ENCODE results near the gene LMO7.

The LMO7 gene

DNA sequence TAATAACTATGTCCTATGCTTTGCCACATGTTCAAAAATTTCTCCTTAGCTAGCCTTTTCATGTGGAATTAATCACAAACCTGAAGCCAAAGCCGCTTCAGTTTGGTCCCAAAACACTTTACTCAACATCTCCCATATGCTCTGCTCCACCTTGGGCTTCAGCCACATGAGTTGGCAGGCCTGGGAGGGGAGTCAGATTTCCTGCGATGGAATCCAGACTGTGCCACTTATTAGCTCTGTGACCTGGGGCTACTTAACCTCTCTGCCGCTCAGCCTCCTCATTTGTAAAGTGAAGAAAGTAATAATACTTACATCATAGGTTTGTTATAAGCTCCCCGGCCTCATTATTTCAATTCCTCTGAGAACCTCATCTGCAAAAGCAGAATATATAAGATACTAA lies 272.0 kb downstream of the LMO7 start:
- TF ChIP-seq, protein P1, sequence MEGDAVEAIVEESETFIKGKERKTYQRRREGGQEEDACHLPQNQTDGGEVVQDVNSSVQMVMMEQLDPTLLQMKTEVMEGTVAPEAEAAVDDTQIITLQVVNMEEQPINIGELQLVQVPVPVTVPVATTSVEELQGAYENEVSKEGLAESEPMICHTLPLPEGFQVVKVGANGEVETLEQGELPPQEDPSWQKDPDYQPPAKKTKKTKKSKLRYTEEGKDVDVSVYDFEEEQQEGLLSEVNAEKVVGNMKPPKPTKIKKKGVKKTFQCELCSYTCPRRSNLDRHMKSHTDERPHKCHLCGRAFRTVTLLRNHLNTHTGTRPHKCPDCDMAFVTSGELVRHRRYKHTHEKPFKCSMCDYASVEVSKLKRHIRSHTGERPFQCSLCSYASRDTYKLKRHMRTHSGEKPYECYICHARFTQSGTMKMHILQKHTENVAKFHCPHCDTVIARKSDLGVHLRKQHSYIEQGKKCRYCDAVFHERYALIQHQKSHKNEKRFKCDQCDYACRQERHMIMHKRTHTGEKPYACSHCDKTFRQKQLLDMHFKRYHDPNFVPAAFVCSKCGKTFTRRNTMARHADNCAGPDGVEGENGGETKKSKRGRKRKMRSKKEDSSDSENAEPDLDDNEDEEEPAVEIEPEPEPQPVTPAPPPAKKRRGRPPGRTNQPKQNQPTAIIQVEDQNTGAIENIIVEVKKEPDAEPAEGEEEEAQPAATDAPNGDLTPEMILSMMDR (IDR thresholded peaks at IDR 0.05; ENCODE audit: insufficient read depth, low read length, missing control alignments), result no peak
- CTCF ChIA-PET, result interaction anchor here (1.0 to 1.4 kb wide), 4 partner anchors 20 to 38 kb away, joined by 3 to 5 read pairs (median 4); no protein-coding TSS in a partner anchor
- POLR2A ChIA-PET, result no interaction called here
- no peak for DNase-seq (ENCODE audit: low read depth, low spot score)
- H3K4me3 ChIP-seq (ENCODE audit: low read depth, low read length), result no peak overlapping the region

Data from AG04449 (cell line).